ENCODE data around the gene DGCR2. TPM values are rescaled to one million over a fixed set of nuclear protein-coding genes. Genes with fewer than 3 reads are reported as not detected.
A peak's percentile ranks its signal among the peaks of the same experiment; 100 is the strongest.
"Not testable (repeated sequence)": the region's sequence is repeated elsewhere in the genome, so short reads cannot be mapped to it uniquely, and the experiment has no call there.

Gene DGCR2
- total and polyA plus RNA-seq, 2 experiments from 2014 or later: 18.5 to 83.0 TPM

- TF ChIP-seq, protein P1, sequence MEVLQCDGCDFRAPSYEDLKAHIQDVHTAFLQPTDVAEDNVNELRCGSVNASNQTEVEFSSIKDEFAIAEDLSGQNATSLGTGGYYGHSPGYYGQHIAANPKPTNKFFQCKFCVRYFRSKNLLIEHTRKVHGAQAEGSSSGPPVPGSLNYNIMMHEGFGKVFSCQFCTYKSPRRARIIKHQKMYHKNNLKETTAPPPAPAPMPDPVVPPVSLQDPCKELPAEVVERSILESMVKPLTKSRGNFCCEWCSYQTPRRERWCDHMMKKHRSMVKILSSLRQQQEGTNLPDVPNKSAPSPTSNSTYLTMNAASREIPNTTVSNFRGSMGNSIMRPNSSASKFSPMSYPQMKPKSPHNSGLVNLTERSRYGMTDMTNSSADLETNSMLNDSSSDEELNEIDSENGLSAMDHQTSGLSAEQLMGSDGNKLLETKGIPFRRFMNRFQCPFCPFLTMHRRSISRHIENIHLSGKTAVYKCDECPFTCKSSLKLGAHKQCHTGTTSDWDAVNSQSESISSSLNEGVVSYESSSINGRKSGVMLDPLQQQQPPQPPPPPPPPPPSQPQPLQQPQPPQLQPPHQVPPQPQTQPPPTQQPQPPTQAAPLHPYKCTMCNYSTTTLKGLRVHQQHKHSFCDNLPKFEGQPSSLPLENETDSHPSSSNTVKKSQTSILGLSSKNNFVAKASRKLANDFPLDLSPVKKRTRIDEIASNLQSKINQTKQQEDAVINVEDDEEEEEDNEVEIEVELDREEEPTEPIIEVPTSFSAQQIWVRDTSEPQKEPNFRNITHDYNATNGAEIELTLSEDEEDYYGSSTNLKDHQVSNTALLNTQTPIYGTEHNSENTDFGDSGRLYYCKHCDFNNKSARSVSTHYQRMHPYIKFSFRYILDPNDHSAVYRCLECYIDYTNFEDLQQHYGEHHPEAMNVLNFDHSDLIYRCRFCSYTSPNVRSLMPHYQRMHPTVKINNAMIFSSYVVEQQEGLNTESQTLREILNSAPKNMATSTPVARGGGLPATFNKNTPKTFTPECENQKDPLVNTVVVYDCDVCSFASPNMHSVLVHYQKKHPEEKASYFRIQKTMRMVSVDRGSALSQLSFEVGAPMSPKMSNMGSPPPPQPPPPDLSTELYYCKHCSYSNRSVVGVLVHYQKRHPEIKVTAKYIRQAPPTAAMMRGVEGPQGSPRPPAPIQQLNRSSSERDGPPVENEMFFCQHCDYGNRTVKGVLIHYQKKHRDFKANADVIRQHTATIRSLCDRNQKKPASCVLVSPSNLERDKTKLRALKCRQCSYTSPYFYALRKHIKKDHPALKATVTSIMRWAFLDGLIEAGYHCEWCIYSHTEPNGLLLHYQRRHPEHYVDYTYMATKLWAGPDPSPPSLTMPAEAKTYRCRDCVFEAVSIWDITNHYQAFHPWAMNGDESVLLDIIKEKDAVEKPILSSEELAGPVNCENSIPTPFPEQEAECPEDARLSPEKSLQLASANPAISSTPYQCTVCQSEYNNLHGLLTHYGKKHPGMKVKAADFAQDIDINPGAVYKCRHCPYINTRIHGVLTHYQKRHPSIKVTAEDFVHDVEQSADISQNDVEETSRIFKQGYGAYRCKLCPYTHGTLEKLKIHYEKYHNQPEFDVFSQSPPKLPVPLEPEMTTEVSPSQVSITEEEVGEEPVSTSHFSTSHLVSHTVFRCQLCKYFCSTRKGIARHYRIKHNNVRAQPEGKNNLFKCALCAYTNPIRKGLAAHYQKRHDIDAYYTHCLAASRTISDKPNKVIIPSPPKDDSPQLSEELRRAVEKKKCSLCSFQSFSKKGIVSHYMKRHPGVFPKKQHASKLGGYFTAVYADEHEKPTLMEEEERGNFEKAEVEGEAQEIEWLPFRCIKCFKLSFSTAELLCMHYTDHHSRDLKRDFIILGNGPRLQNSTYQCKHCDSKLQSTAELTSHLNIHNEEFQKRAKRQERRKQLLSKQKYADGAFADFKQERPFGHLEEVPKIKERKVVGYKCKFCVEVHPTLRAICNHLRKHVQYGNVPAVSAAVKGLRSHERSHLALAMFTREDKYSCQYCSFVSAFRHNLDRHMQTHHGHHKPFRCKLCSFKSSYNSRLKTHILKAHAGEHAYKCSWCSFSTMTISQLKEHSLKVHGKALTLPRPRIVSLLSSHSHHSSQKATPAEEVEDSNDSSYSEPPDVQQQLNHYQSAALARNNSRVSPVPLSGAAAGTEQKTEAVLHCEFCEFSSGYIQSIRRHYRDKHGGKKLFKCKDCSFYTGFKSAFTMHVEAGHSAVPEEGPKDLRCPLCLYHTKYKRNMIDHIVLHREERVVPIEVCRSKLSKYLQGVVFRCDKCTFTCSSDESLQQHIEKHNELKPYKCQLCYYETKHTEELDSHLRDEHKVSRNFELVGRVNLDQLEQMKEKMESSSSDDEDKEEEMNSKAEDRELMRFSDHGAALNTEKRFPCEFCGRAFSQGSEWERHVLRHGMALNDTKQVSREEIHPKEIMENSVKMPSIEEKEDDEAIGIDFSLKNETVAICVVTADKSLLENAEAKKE (CRISPR knock-in tag; IDR thresholded peaks at IDR 0.05): no peak
These were observed 35.8 kb downstream of the DGCR2 start (continued) for GRCh38 chr22:19086417-19086816.

DNA sequence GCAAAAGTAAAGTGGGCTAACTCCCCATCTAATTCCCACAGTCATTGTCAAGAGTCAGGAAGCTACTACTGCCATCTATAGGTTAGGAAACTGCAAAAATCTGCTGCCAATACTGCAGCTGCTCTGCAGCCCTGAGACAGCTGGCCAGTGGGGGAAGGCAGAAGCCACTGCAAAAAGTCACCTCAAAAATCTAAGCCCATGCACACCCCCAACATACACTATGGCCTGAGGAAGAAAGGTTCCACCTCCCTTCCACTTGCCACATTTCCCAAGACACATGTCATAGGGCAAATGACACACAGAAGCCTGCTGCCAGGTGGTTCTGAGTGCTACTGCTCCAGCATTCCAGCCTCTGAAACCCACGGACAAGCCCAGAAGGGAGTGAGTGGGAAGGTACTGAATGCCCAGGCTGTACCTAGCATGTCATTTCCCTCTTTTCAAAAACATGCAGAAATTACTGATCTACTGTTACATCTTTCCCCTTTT lies 36.9 kb downstream of the DGCR2 start:
- peaks cover 4% of the 10 kb centered on the region for H3K4me1 Mint-ChIP-seq
- peak; percentile 37 for DNase-seq (ENCODE audit: low spot score)
- H3K27ac ChIP-seq (ENCODE audit: low read depth): no peak overlapping the region

GRCh38 chr22:19084586-19084985 lies 37.6 kb downstream of the DGCR2 start:
- not testable (repeated sequence) for H3F3A ChIP-seq (replicated peaks; ENCODE audit: low read depth); H3K9me3 Mint-ChIP-seq; H3K4me3 Mint-ChIP-seq; H3K27ac Mint-ChIP-seq; H3K79me2 ChIP-seq (replicated peaks; ENCODE audit: insufficient read depth); DNase-seq (ENCODE audit: low spot score); H3K27me3 ChIP-seq (ENCODE audit: insufficient read depth); H2AFZ ChIP-seq; H4K20me1 ChIP-seq (replicated peaks; ENCODE audit: insufficient read depth); H3K27me3 Mint-ChIP-seq (ENCODE audit: insufficient read depth, low read depth, poor library complexity); H3K4me2 ChIP-seq; H3K4me3 ChIP-seq; H3K4me1 ChIP-seq (ENCODE audit: insufficient read depth); H3K27ac ChIP-seq (ENCODE audit: low read depth); ATAC-seq; H3K4me1 Mint-ChIP-seq; H3K9me2 ChIP-seq (ENCODE audit: insufficient read depth); H3K36me3 ChIP-seq (ENCODE audit: insufficient read depth)
- peaks cover 34% of the 10 kb centered on the region for H3K36me3 Mint-ChIP-seq (ENCODE audit: low read depth)

More for the DNA sequence above, 36.9 kb downstream of the DGCR2 start:
- no peaks in the 10 kb centered on the region for H3K27me3 ChIP-seq (ENCODE audit: insufficient read depth)
- no peak overlapping the region for H3K4me3 ChIP-seq
- H2AFZ ChIP-seq: no peak overlapping the region
- H3K9me3 Mint-ChIP-seq: peaks cover 5% of the 10 kb centered on the region; the same call in 2 of the 3 replicates
- H3K79me2 ChIP-seq (replicated peaks; ENCODE audit: insufficient read depth): peaks cover 7% of the 10 kb centered on the region
- no peaks in the 10 kb centered on the region for H3K36me3 ChIP-seq (ENCODE audit: insufficient read depth)
- peaks cover 34% of the 10 kb centered on the region for H3K36me3 Mint-ChIP-seq (ENCODE audit: low read depth)
- H4K20me1 ChIP-seq (replicated peaks; ENCODE audit: insufficient read depth): peaks cover 6% of the 10 kb centered on the region
- no peak overlapping the region for H3K4me2 ChIP-seq
- peak; percentile 85 for ATAC-seq
- peaks cover 5% of the 10 kb centered on the region; the same call in 1 of the 2 replicates for H3K4me1 ChIP-seq (ENCODE audit: insufficient read depth)
- H3K27me3 Mint-ChIP-seq (ENCODE audit: insufficient read depth, low read depth, poor library complexity): peaks cover 7% of the 10 kb centered on the region
- no peak overlapping the region for H3K4me3 Mint-ChIP-seq
- H3K27ac Mint-ChIP-seq: peak overlapping the region; percentile 74
- no peaks in the 10 kb centered on the region for H3K9me2 ChIP-seq (ENCODE audit: insufficient read depth)
- H3F3A ChIP-seq (replicated peaks; ENCODE audit: low read depth): no peaks in the 10 kb centered on the region
- TF ChIP-seq ZNF114 (CRISPR knock-in tag; IDR thresholded peaks at IDR 0.05): no peak
- TF ChIP-seq NANOG (IDR thresholded peaks at IDR 0.05; ENCODE audit: borderline replicate concordance): no peak
- TF ChIP-seq EZH2 (IDR thresholded peaks at IDR 0.05; ENCODE audit: low read depth, unreplicated experiment): no peak
- TF ChIP-seq, protein P2, sequence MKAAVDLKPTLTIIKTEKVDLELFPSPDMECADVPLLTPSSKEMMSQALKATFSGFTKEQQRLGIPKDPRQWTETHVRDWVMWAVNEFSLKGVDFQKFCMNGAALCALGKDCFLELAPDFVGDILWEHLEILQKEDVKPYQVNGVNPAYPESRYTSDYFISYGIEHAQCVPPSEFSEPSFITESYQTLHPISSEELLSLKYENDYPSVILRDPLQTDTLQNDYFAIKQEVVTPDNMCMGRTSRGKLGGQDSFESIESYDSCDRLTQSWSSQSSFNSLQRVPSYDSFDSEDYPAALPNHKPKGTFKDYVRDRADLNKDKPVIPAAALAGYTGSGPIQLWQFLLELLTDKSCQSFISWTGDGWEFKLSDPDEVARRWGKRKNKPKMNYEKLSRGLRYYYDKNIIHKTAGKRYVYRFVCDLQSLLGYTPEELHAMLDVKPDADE (IDR thresholded peaks at IDR 0.05): no peak
- TF ChIP-seq, protein P3, sequence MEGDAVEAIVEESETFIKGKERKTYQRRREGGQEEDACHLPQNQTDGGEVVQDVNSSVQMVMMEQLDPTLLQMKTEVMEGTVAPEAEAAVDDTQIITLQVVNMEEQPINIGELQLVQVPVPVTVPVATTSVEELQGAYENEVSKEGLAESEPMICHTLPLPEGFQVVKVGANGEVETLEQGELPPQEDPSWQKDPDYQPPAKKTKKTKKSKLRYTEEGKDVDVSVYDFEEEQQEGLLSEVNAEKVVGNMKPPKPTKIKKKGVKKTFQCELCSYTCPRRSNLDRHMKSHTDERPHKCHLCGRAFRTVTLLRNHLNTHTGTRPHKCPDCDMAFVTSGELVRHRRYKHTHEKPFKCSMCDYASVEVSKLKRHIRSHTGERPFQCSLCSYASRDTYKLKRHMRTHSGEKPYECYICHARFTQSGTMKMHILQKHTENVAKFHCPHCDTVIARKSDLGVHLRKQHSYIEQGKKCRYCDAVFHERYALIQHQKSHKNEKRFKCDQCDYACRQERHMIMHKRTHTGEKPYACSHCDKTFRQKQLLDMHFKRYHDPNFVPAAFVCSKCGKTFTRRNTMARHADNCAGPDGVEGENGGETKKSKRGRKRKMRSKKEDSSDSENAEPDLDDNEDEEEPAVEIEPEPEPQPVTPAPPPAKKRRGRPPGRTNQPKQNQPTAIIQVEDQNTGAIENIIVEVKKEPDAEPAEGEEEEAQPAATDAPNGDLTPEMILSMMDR (conservative IDR thresholded peaks at IDR 0.05; ENCODE audit: low read depth in 2 of 2): peak; percentile 40 to 48

DNA sequence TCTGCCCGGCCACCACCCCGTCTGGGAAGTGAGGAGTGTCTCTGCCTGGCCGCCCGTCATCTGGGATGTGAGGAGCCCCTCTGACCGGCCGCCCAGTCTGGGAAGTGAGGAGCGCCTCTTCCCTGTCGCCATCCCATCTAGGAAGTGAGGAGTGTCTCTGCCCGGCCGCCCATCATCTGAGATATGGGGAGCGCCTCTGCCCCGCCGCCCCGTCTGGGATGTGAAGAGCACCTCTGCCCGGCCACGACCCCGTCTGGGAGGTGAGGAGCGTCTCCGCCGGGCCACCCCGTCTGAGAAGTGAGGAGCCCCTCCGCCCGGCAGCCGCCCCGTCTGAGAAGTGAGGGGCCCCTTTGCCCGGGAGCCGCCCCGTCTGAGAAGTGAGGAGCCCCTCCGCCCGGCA lies 38.1 kb downstream of the DGCR2 start:
- H3K4me1 ChIP-seq (ENCODE audit: insufficient read depth); DNase-seq (ENCODE audit: low spot score); H2AFZ ChIP-seq; H3K27me3 Mint-ChIP-seq (ENCODE audit: insufficient read depth, low read depth, poor library complexity); H3K36me3 ChIP-seq (ENCODE audit: insufficient read depth); H3F3A ChIP-seq (replicated peaks; ENCODE audit: low read depth); H3K79me2 ChIP-seq (replicated peaks; ENCODE audit: insufficient read depth); H3K4me2 ChIP-seq; H3K27ac ChIP-seq (ENCODE audit: low read depth); H3K9me2 ChIP-seq (ENCODE audit: insufficient read depth); ATAC-seq; H3K4me1 Mint-ChIP-seq; H3K4me3 ChIP-seq; H3K9me3 Mint-ChIP-seq; H3K27ac Mint-ChIP-seq; H3K27me3 ChIP-seq (ENCODE audit: insufficient read depth); H3K4me3 Mint-ChIP-seq; H4K20me1 ChIP-seq (replicated peaks; ENCODE audit: insufficient read depth): not testable (repeated sequence)
- peaks cover 34% of the 10 kb centered on the region for H3K36me3 Mint-ChIP-seq (ENCODE audit: low read depth)

All from GM23338 (cell line).